ENCODE measurements around the gene RPGRIP1L. TPM values are rescaled to one million over a fixed set of nuclear protein-coding genes. Genes with fewer than 3 reads are reported as not detected.

The RPGRIP1L gene
- total RNA-seq, 1 experiment from 2014 or later: 3.8 TPM

GRCh38 chr16:53654946-53655345, 48.7 kb downstream of the RPGRIP1L start:
- no peak overlapping the region for H2AFZ ChIP-seq (ENCODE audit: low read length)
- intact Hi-C loops (cut with micrococcal nuclease): no loop called here
- BruUV-seq (replicated peaks): no TSS peak

GRCh38 chr16:53651357-53651756, 52.3 kb downstream of the RPGRIP1L start:
- ChIA-PET POLR2A (ENCODE audit: unreplicated experiment) (no interaction called here), CTCF (no interaction called here)
- intact Hi-C loops (cut with micrococcal nuclease): no loop called here
- H3K9me2 ChIP-seq (replicated peaks; ENCODE audit: low read length): no peaks in the 10 kb centered on the region
- H3K9ac ChIP-seq (ENCODE audit: low read length): no peak overlapping the region
- no peaks in the 10 kb centered on the region for H3K36me3 ChIP-seq (ENCODE audit: low read depth, low read length)
- no peak overlapping the region for H3K4me2 ChIP-seq (ENCODE audit: low read length)
- H2AFZ ChIP-seq (ENCODE audit: low read length): no peak overlapping the region
- no peak for ATAC-seq
- no peak overlapping the region for H3K4me3 ChIP-seq (ENCODE audit: low read length)
- no peaks in the 10 kb centered on the region for H3K27me3 ChIP-seq (ENCODE audit: low read length)
- TF ChIP-seq EZH2phosphoT487 (IDR thresholded peaks at IDR 0.05; ENCODE audit: borderline replicate concordance, low read length) (no peak), CTCF (conservative IDR thresholded peaks at IDR 0.05; ENCODE audit: low read depth, low read length) (no peak), EZH2 (IDR thresholded peaks at IDR 0.05; ENCODE audit: low read length, unreplicated experiment) (no peak)
- no peaks in the 10 kb centered on the region for H3K9me3 ChIP-seq (ENCODE audit: low read length)
- no peaks in the 10 kb centered on the region for H4K20me1 ChIP-seq (ENCODE audit: low read length)
- H3F3A ChIP-seq (ENCODE audit: low read length, unreplicated experiment): no peaks in the 10 kb centered on the region
- no peak overlapping the region for H3K27ac ChIP-seq (ENCODE audit: low read length)
- H3K4me1 ChIP-seq (ENCODE audit: insufficient read depth, low read length): no peaks in the 10 kb centered on the region
- DNase-seq: no peak
- no TSS peak for BruUV-seq (replicated peaks)
- H3K79me2 ChIP-seq (ENCODE audit: low read length): no peaks in the 10 kb centered on the region

More at GRCh38 chr16:53654946-53655345, 48.7 kb downstream of the RPGRIP1L start:
- Histone ChIP-seq H3K4me2 (ENCODE audit: low read length) (no peak overlapping the region), H3K79me2 (ENCODE audit: low read length) (no peaks in the 10 kb centered on the region), H4K20me1 (ENCODE audit: low read length) (no peaks in the 10 kb centered on the region), H3F3A (ENCODE audit: low read length, unreplicated experiment) (no peaks in the 10 kb centered on the region), H3K4me3 (ENCODE audit: low read length) (no peak overlapping the region), H3K9me2 (replicated peaks; ENCODE audit: low read length) (no peaks in the 10 kb centered on the region), H3K27ac (ENCODE audit: low read length) (no peak overlapping the region), H3K9ac (ENCODE audit: low read length) (no peak overlapping the region), H3K4me1 (ENCODE audit: insufficient read depth, low read length) (no peaks in the 10 kb centered on the region), H3K27me3 (ENCODE audit: low read length) (no peaks in the 10 kb centered on the region), H3K9me3 (ENCODE audit: low read length) (no peaks in the 10 kb centered on the region), H3K36me3 (ENCODE audit: low read depth, low read length) (no peaks in the 10 kb centered on the region)
- TF ChIP-seq EZH2 (IDR thresholded peaks at IDR 0.05; ENCODE audit: low read length, unreplicated experiment) (no peak), CTCF (conservative IDR thresholded peaks at IDR 0.05; ENCODE audit: low read depth, low read length) (no peak), EZH2phosphoT487 (IDR thresholded peaks at IDR 0.05; ENCODE audit: borderline replicate concordance, low read length) (no peak)
- ChIA-PET POLR2A (ENCODE audit: unreplicated experiment) (no interaction called here), CTCF (no interaction called here)
- ATAC-seq: no peak
- no peak for DNase-seq

- Histone ChIP-seq H2AFZ (ENCODE audit: low read length) (no peak overlapping the region), H3K4me2 (ENCODE audit: low read length) (no peak overlapping the region), H3K27me3 (ENCODE audit: low read length) (no peaks in the 10 kb centered on the region), H3K27ac (ENCODE audit: low read length) (no peak overlapping the region), H3K9me3 (ENCODE audit: low read length) (no peaks in the 10 kb centered on the region), H3K36me3 (ENCODE audit: low read depth, low read length) (no peaks in the 10 kb centered on the region), H3K9ac (ENCODE audit: low read length) (no peak overlapping the region), H3K4me3 (ENCODE audit: low read length) (no peak overlapping the region), H4K20me1 (ENCODE audit: low read length) (no peaks in the 10 kb centered on the region), H3K9me2 (replicated peaks; ENCODE audit: low read length) (no peaks in the 10 kb centered on the region), H3F3A (ENCODE audit: low read length, unreplicated experiment) (no peaks in the 10 kb centered on the region), H3K4me1 (ENCODE audit: insufficient read depth, low read length) (no peaks in the 10 kb centered on the region), H3K79me2 (ENCODE audit: low read length) (no peaks in the 10 kb centered on the region)
- BruUV-seq (replicated peaks): no TSS peak
- CTCF ChIA-PET: no interaction called here
- TF ChIP-seq EZH2phosphoT487 (IDR thresholded peaks at IDR 0.05; ENCODE audit: borderline replicate concordance, low read length) (no peak), CTCF (conservative IDR thresholded peaks at IDR 0.05; ENCODE audit: low read depth, low read length) (no peak), EZH2 (IDR thresholded peaks at IDR 0.05; ENCODE audit: low read length, unreplicated experiment) (no peak)
- POLR2A ChIA-PET (ENCODE audit: unreplicated experiment): no interaction called here
- DNase-seq (no peak), ATAC-seq (no peak)
- intact Hi-C loops (cut with micrococcal nuclease): no loop called here
Observed at GRCh38 chr16:53646506-53646905, 57.2 kb downstream of the RPGRIP1L start.

Data from PC-3 (cell line).